SK-N-SH (cell line): Measurements from ENCODE around the gene WHRN. TPM values are rescaled to one million over a fixed set of nuclear protein-coding genes. Genes with fewer than 3 reads are reported as not detected.

Experiments used
- CTCF ChIA-PET: fragments of 300-600, 350-600 bp; formaldehyde crosslinking; extraction: SDS; loops from one replicate; lab custom pipeline; 2021; lab: Yijun Ruan, JAX
- POLR2A ChIA-PET: fragments of 350-600 bp; sonication (Branson Sonifier 250); formaldehyde crosslinking; extraction: SDS; loops from one replicate; lab custom pipeline; 2020; ENCODE audit warnings: antibody characterized with exemption, inconsistent platforms; lab: Yijun Ruan, JAX
- DNase-seq: peaks from one replicate; pipeline ENCODE4 v3.0.0; 2012
- H2AFZ ChIP-seq: fragments of 200-600 bp; sonication (generic); 2 replicates; pipeline ENCODE4 v1.8.1; 2016; ENCODE audit warnings: antibody characterized with exemption, mild to moderate bottlenecking, low read depth
- H3F3A ChIP-seq: fragments of 200-600 bp; sonication (generic); replicated peaks from 2 replicates; pipeline ENCODE3; 2016; ENCODE audit warnings: antibody characterized with exemption, mild to moderate bottlenecking; ENCODE audit not compliant: insufficient read depth
- H3K27ac ChIP-seq, 2 experiments: fragments of 200-500 bp in 1 of 2; fragments of 200-600 bp in 1 of 2; sonication (Bioruptor generic) in 1 of 2; sonication (generic), shearing (Covaris generic) in 1 of 2; 2 replicates each; pipeline versions ENCODE4 v1.5.1 to v1.6.1; 2014 to 2016; ENCODE audit warnings: low read depth in 2 of 2, inconsistent platforms in 1 of 2, low read length in 1 of 2, mild to moderate bottlenecking in 1 of 2, mixed read lengths in 1 of 2
- H3K27me3 ChIP-seq: fragments of 200-600 bp; sonication (generic), shearing (Covaris generic); 2 replicates; pipeline ENCODE4 v1.6.1; 2016; ENCODE audit warnings: mixed run types; ENCODE audit not compliant: insufficient read depth
- H3K36me3 ChIP-seq, 2 experiments: fragments of 200-500 bp in 1 of 2; fragments of 200-600 bp in 1 of 2; sonication (Bioruptor generic) in 1 of 2; sonication (generic) in 1 of 2; replicated peaks in 1 of 2; 2 replicates each; pipeline versions ENCODE3 to v1.5.1; 2014 to 2016; ENCODE audit warnings: low read length in 1 of 2, mild to moderate bottlenecking in 1 of 2; ENCODE audit not compliant: insufficient read depth in 2 of 2, control insufficient read depth in 1 of 2
- H3K4me1 ChIP-seq, 2 experiments: fragments of 200-500 bp in 1 of 2; fragments of 200-600 bp in 1 of 2; sonication (Bioruptor generic) in 1 of 2; sonication (generic), shearing (Covaris generic) in 1 of 2; 2 replicates each; pipeline versions ENCODE4 v1.5.1 to v1.6.1; 2014 to 2016; ENCODE audit warnings: low read depth in 1 of 2, low read length in 1 of 2, mixed run types in 1 of 2; ENCODE audit not compliant: insufficient read depth in 2 of 2, control insufficient read depth in 1 of 2
- H3K4me2 ChIP-seq: fragments of 200-600 bp; sonication (generic), shearing (Covaris generic); 2 replicates; pipeline ENCODE4 v1.6.1; 2017; ENCODE audit warnings: mixed run types
- H3K4me3 ChIP-seq, 2 experiments: fragments of 200-500 bp in 1 of 2; fragments of 200-600 bp in 1 of 2; sonication (Bioruptor generic) in 1 of 2; sonication (generic), shearing (Covaris generic) in 1 of 2; 2 replicates each; pipeline versions ENCODE4 v1.5.1 to v1.8.1; 2014 to 2016; ENCODE audit warnings: low read depth in 2 of 2, inconsistent platforms in 1 of 2, low read length in 1 of 2, mild to moderate bottlenecking in 1 of 2, mixed read lengths in 1 of 2, moderate library complexity in 1 of 2
- H3K79me2 ChIP-seq: fragments of 200-600 bp; sonication (generic); 2 replicates; pipeline ENCODE4 v1.8.1; 2017; ENCODE audit warnings: mild to moderate bottlenecking; ENCODE audit not compliant: insufficient read depth
- H3K9ac ChIP-seq: fragments of 200-600 bp; sonication (generic); 2 replicates; pipeline ENCODE4 v1.6.1; 2017; ENCODE audit warnings: mixed run types
- H3K9me2 ChIP-seq: fragments of 200-600 bp; sonication (generic); 2 replicates; pipeline ENCODE4 v1.6.1; 2017; ENCODE audit warnings: mixed run types
- H3K9me3 ChIP-seq: fragments of 200-600 bp; sonication (generic); 2 replicates; pipeline ENCODE4 v1.6.1; 2017; ENCODE audit warnings: mixed run types, mild to moderate bottlenecking, moderate library complexity
- H4K20me1 ChIP-seq: fragments of 200-600 bp; sonication (generic); 2 replicates; pipeline ENCODE4 v1.6.1; 2017; ENCODE audit warnings: mild to moderate bottlenecking, mixed run types; ENCODE audit not compliant: insufficient read depth
- EP300 ChIP-seq, 2 experiments: IDR thresholded peaks; 2 replicates each; pipeline versions ENCODE4 v1.4.0 to v1.6.1; 2012; ENCODE audit warnings: borderline replicate concordance in 1 of 2, low read depth in 1 of 2, low read length in 1 of 2
- NFIC ChIP-seq: IDR thresholded peaks from 2 replicates; pipeline ENCODE4 v1.4.0; 2012; ENCODE audit warnings: borderline replicate concordance
- NRF1 ChIP-seq: IDR thresholded peaks from 2 replicates; pipeline ENCODE4 v1.6.1; 2012; ENCODE audit warnings: low read depth, mild to moderate bottlenecking, low read length
- RAD21 ChIP-seq: IDR thresholded peaks from 2 replicates; pipeline ENCODE4 v1.6.1; 2012; ENCODE audit warnings: mild to moderate bottlenecking, low read length
- SMC3 ChIP-seq: IDR thresholded peaks from 2 replicates; pipeline ENCODE4 v1.6.1; 2012; ENCODE audit warnings: low read depth, low read length, improper control_type of control experiment
- TAF1 ChIP-seq: IDR thresholded peaks from 2 replicates; pipeline ENCODE4 v1.6.1; 2012; ENCODE audit warnings: low read depth, mild to moderate bottlenecking, low read length, moderate library complexity, borderline replicate concordance
- WGBS: methylation state at CpG from one replicate; pipeline ENCODE4 v1.1.6; 2017; ENCODE audit warnings: low lambda C conversion rate; 5-methylcytosine and 5-hydroxymethylcytosine counted together
- polyA plus RNA-seq, 3 experiments: library from polyadenylated mRNA; depleted of rRNA; stranded (reverse); fragments of >200 nt; gene quantifications; 2 replicates each; pipeline ENCODE4 v1.2.3, GENCODE V29; 2012
- TF ChIP-seq, protein P1 (sequence below): IDR thresholded peaks from 2 replicates; pipeline ENCODE4 v1.6.1; 2012; ENCODE audit warnings: mild to moderate bottlenecking, low read depth, low read length, moderate library complexity
- TF ChIP-seq, protein P2 (sequence below): fragments of 150-350 bp; IDR thresholded peaks from 2 replicates; pipeline ENCODE4 v1.6.1; 2017; ENCODE audit warnings: antibody characterized with exemption, low read length, low read depth, borderline replicate concordance
- TF ChIP-seq, protein P3 (sequence below): IDR thresholded peaks from 2 replicates; pipeline ENCODE4 v1.4.0; 2012; ENCODE audit warnings: low read depth, borderline replicate concordance
- TF ChIP-seq, protein P4 (sequence below): IDR thresholded peaks from 2 replicates; pipeline ENCODE4; 2012

Gene WHRN
- polyA plus RNA-seq, 1 of the 3 experiments (the other 2 are of a cell fraction), result 4.6 TPM

DNA sequence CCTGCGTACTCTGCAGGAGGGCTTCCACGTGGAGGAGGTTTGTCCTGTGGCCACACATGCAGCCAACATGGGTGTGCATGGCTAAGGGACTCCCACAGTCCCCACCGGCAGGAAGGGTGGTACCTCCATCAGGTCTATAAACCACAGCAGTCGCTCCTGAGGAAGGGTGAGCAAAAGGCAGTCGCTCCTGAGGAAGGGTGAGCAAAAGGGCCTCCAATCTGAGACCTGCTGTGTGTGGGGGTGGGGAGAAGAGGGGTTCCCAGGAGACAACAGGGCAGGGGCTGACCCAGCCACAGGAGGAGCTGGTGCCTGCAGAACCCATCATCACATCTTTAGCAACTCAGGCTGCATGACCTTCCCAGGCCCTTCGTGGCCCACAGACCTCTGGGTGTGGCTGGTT lies 87.2 kb downstream of the WHRN start:
- CTCF ChIA-PET, result interaction anchor here (1.2 to 8.9 kb wide), 3 partner anchors 13 to 236 kb away, joined by 3 to 74 read pairs (median 3); no protein-coding TSS in a partner anchor
- POLR2A ChIA-PET, result no interaction called here

More for the DNA sequence above, 87.2 kb downstream of the WHRN start:
- Histone ChIP-seq H3K4me2 (no peak overlapping the region), H3K27me3 (no peaks in the 10 kb centered on the region), H3K79me2 (no peaks in the 10 kb centered on the region), H3K36me3 (no peaks in the 10 kb centered on the region), H3F3A (no peaks in the 10 kb centered on the region), H3K4me1 (no peaks in the 10 kb centered on the region), H3K4me3 (no peak overlapping the region), H3K9me2 (no peaks in the 10 kb centered on the region), H4K20me1 (no peaks in the 10 kb centered on the region), H3K9ac (no peak overlapping the region), H2AFZ (no peak overlapping the region), H3K27ac (no peak overlapping the region), H3K9me3 (no peaks in the 10 kb centered on the region)
- TF ChIP-seq, protein P1, sequence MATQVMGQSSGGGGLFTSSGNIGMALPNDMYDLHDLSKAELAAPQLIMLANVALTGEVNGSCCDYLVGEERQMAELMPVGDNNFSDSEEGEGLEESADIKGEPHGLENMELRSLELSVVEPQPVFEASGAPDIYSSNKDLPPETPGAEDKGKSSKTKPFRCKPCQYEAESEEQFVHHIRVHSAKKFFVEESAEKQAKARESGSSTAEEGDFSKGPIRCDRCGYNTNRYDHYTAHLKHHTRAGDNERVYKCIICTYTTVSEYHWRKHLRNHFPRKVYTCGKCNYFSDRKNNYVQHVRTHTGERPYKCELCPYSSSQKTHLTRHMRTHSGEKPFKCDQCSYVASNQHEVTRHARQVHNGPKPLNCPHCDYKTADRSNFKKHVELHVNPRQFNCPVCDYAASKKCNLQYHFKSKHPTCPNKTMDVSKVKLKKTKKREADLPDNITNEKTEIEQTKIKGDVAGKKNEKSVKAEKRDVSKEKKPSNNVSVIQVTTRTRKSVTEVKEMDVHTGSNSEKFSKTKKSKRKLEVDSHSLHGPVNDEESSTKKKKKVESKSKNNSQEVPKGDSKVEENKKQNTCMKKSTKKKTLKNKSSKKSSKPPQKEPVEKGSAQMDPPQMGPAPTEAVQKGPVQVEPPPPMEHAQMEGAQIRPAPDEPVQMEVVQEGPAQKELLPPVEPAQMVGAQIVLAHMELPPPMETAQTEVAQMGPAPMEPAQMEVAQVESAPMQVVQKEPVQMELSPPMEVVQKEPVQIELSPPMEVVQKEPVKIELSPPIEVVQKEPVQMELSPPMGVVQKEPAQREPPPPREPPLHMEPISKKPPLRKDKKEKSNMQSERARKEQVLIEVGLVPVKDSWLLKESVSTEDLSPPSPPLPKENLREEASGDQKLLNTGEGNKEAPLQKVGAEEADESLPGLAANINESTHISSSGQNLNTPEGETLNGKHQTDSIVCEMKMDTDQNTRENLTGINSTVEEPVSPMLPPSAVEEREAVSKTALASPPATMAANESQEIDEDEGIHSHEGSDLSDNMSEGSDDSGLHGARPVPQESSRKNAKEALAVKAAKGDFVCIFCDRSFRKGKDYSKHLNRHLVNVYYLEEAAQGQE, result no peak
- no peak for TF ChIP-seq EP300 (IDR thresholded peaks at IDR 0.05; ENCODE audit: borderline replicate concordance in 1 of 2, low read depth in 1 of 2, low read length in 1 of 2)
- TF ChIP-seq TAF1, result no peak
- TF ChIP-seq NRF1, result no peak
- TF ChIP-seq, protein P2, sequence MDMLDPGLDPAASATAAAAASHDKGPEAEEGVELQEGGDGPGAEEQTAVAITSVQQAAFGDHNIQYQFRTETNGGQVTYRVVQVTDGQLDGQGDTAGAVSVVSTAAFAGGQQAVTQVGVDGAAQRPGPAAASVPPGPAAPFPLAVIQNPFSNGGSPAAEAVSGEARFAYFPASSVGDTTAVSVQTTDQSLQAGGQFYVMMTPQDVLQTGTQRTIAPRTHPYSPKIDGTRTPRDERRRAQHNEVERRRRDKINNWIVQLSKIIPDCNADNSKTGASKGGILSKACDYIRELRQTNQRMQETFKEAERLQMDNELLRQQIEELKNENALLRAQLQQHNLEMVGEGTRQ, result no peak
- no peak for TF ChIP-seq RAD21
- TF ChIP-seq, protein P3, sequence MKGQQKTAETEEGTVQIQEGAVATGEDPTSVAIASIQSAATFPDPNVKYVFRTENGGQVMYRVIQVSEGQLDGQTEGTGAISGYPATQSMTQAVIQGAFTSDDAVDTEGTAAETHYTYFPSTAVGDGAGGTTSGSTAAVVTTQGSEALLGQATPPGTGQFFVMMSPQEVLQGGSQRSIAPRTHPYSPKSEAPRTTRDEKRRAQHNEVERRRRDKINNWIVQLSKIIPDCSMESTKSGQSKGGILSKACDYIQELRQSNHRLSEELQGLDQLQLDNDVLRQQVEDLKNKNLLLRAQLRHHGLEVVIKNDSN, result no peak
- TF ChIP-seq, protein P4, sequence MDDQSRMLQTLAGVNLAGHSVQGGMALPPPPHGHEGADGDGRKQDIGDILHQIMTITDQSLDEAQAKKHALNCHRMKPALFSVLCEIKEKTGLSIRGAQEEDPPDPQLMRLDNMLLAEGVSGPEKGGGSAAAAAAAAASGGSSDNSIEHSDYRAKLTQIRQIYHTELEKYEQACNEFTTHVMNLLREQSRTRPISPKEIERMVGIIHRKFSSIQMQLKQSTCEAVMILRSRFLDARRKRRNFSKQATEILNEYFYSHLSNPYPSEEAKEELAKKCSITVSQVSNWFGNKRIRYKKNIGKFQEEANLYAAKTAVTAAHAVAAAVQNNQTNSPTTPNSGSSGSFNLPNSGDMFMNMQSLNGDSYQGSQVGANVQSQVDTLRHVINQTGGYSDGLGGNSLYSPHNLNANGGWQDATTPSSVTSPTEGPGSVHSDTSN, result no peak
- no peak for TF ChIP-seq NFIC
- no peak for TF ChIP-seq SMC3
- no peak for DNase-seq
- 71% methylated on average over 1 of the region's 6 CpGs for WGBS
